Fibroblast of pulmonary artery (primary cell): Measurements from ENCODE around the gene PTBP2.

Experiments used
- DNase-seq: peaks from one replicate; pipeline ENCODE4 v3.0.0-alpha.2; 2010; ENCODE audit warnings: low read depth
- H3K4me3 ChIP-seq: replicated peaks from 2 replicates; pipeline ENCODE4 v1.5.1; 2011; ENCODE audit warnings: low read depth, mild to moderate bottlenecking, control low read depth, low read length, moderate library complexity
- TF ChIP-seq, protein P1 (sequence below): IDR thresholded peaks from 2 replicates; pipeline ENCODE4 v1.5.1; 2011; ENCODE audit warnings: mild to moderate bottlenecking, control low read depth, low read length, inconsistent platforms; ENCODE audit errors: missing control alignments

PTBP2 gene

GRCh38 chr1:96698342-96698983, 23.1 kb upstream of the PTBP2 start:
- DNase-seq: peak; percentile 30
- TF ChIP-seq, protein P1, sequence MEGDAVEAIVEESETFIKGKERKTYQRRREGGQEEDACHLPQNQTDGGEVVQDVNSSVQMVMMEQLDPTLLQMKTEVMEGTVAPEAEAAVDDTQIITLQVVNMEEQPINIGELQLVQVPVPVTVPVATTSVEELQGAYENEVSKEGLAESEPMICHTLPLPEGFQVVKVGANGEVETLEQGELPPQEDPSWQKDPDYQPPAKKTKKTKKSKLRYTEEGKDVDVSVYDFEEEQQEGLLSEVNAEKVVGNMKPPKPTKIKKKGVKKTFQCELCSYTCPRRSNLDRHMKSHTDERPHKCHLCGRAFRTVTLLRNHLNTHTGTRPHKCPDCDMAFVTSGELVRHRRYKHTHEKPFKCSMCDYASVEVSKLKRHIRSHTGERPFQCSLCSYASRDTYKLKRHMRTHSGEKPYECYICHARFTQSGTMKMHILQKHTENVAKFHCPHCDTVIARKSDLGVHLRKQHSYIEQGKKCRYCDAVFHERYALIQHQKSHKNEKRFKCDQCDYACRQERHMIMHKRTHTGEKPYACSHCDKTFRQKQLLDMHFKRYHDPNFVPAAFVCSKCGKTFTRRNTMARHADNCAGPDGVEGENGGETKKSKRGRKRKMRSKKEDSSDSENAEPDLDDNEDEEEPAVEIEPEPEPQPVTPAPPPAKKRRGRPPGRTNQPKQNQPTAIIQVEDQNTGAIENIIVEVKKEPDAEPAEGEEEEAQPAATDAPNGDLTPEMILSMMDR: no peak
- H3K4me3 ChIP-seq: no peak overlapping the region

- TF ChIP-seq, protein P1: no peak
- peak; percentile 39 for DNase-seq
- H3K4me3 ChIP-seq: no peak overlapping the region
These were observed 18.4 kb upstream of the PTBP2 start for GRCh38 chr1:96703186-96703585.

DNA sequence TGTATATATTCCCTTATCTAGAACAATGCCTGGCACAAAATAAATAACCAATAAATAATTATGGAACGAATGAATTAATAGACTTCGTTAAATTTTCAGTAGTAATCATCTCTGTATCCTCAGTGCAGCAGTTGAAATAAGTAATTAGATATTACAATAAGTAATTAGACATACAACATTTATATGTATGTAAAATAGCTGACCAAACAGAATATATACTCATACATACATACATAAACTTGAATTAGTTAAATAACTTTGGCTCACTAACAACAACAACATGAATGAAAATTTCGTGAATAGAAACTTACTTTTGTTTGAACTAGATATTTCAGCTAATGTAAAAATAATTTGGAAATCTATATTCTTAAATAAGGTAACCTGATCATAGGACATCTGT, 14.6 kb upstream of the PTBP2 start:
- DNase-seq: no peak
- no peak overlapping the region for H3K4me3 ChIP-seq
- TF ChIP-seq, protein P1: no peak

- H3K4me3 ChIP-seq: no peak overlapping the region
- TF ChIP-seq, protein P1: no peak
- no peak for DNase-seq
These were observed 13.1 kb upstream of the PTBP2 start for GRCh38 chr1:96708482-96708881.

- peak; percentile 39 for DNase-seq
- TF ChIP-seq, protein P1: no peak
- no peak overlapping the region for H3K4me3 ChIP-seq
These were observed 10.7 kb upstream of the PTBP2 start for GRCh38 chr1:96710708-96711477.

GRCh38 chr1:96713649-96714048, 7.9 kb upstream of the PTBP2 start:
- DNase-seq: no peak
- H3K4me3 ChIP-seq: no peak overlapping the region
- TF ChIP-seq, protein P1: no peak
